Brain microvascular endothelial cell (primary cell): ENCODE data around the gene TRIM67.

Source experiments
- DNase-seq: peaks from one replicate; pipeline ENCODE4 v3.0.0-alpha.2; 2020
- H3K27ac ChIP-seq: fragments of 250-450 bp; sonication (Bioruptor Pico); 2 replicates; pipeline ENCODE4 v1.5.1; 2020; ENCODE audit warnings: mild to moderate bottlenecking, moderate library complexity
- H3K27me3 ChIP-seq: fragments of 250-450 bp; sonication (Bioruptor Pico); replicated peaks from 2 replicates; pipeline ENCODE4 v1.5.1; 2020; ENCODE audit warnings: mild to moderate bottlenecking
- H3K36me3 ChIP-seq: fragments of 250-450 bp; sonication (Bioruptor Pico); replicated peaks from 2 replicates; pipeline ENCODE4 v1.5.1; 2020; ENCODE audit warnings: mild to moderate bottlenecking
- H3K4me3 ChIP-seq: 2 replicates; pipeline ENCODE4 v1.5.1; 2011; ENCODE audit warnings: low read depth, mild to moderate bottlenecking, control low read depth, low read length, moderate library complexity
- CTCF ChIP-seq: IDR thresholded peaks from 2 replicates; pipeline ENCODE4 v1.5.1; 2011; ENCODE audit warnings: low read depth, mild to moderate bottlenecking, moderate library complexity, low read length, control low read depth, inconsistent platforms; ENCODE audit errors: missing control alignments
- in situ Hi-C: cut with HindIII; loops from 2 replicates; pipeline ENCODE4 v1.10.0; 2017; ENCODE audit warnings: low sequenced_read_pairs, low pct_ligation_motif_present

TRIM67 gene

GRCh38 chr1:231193710-231194340 lies 32.0 kb downstream of the TRIM67 start:
- no peak for DNase-seq
- Histone ChIP-seq H3K4me3 (no peak overlapping the region), H3K27ac (no peak overlapping the region), H3K36me3 (no peaks in the 10 kb centered on the region), H3K27me3 (no peaks in the 10 kb centered on the region)
- TF ChIP-seq CTCF = no peak
- in situ Hi-C loops = no loop called here

GRCh38 chr1:231194476-231194842 lies 32.6 kb downstream of the TRIM67 start:
- no peaks in the 10 kb centered on the region for H3K27me3 ChIP-seq
- no peak for DNase-seq
- H3K27ac ChIP-seq = no peak overlapping the region
- in situ Hi-C loops = no loop called here
- no peak for TF ChIP-seq CTCF
- H3K4me3 ChIP-seq = no peak overlapping the region
- no peaks in the 10 kb centered on the region for H3K36me3 ChIP-seq

- in situ Hi-C loops = no loop called here
- H3K27ac ChIP-seq = no peak overlapping the region
- H3K27me3 ChIP-seq = no peaks in the 10 kb centered on the region
- no peaks in the 10 kb centered on the region for H3K36me3 ChIP-seq
- no peak for DNase-seq
- no peak overlapping the region for H3K4me3 ChIP-seq
- no peak for TF ChIP-seq CTCF
Measured at GRCh38 chr1:231194843-231195516, 33.1 kb downstream of the TRIM67 start.

- TF ChIP-seq CTCF = no peak
- no peaks in the 10 kb centered on the region for H3K36me3 ChIP-seq
- no peak overlapping the region for H3K4me3 ChIP-seq
- no peak overlapping the region for H3K27ac ChIP-seq
- no peak for DNase-seq
- no peaks in the 10 kb centered on the region for H3K27me3 ChIP-seq
- in situ Hi-C loops = no loop called here
Measured at GRCh38 chr1:231196307-231196706, 34.4 kb downstream of the TRIM67 start.

- H3K4me3 ChIP-seq = no peak overlapping the region
- H3K36me3 ChIP-seq = no peaks in the 10 kb centered on the region
- H3K27ac ChIP-seq = no peak overlapping the region
- in situ Hi-C loops = no loop called here
- TF ChIP-seq CTCF = no peak
- no peak for DNase-seq
- peaks cover 4% of the 10 kb centered on the region for H3K27me3 ChIP-seq
Measured at GRCh38 chr1:231196728-231197127, 34.9 kb downstream of the TRIM67 start.
